Measurements from ENCODE around the gene PCDHGA6.
"Not testable (repeated sequence)": the region's sequence is repeated elsewhere in the genome, so short reads cannot be mapped to it uniquely, and the experiment has no call there.

PCDHGA6 gene

GRCh38 chr5:141399555-141400258 lies 26.0 kb downstream of the PCDHGA6 start:
- DNase-seq (ENCODE audit: low read depth, low spot score): no peak
- ChIA-PET POLR2A (no interaction called here), CTCF (interaction anchor here (1.1 to 2.6 kb wide), 6 partner anchors 14 to 168 kb away, joined by 5 to 16 read pairs (median 7); partner anchors contain the start of gene PCDHGB7)
- TF ChIP-seq CTCF (IDR thresholded peaks at IDR 0.05; ENCODE audit: insufficient read depth, low read length, missing control alignments): no peak
- H3K4me3 ChIP-seq (ENCODE audit: low read depth, low read length): peak overlapping the region; percentile 25

DNA sequence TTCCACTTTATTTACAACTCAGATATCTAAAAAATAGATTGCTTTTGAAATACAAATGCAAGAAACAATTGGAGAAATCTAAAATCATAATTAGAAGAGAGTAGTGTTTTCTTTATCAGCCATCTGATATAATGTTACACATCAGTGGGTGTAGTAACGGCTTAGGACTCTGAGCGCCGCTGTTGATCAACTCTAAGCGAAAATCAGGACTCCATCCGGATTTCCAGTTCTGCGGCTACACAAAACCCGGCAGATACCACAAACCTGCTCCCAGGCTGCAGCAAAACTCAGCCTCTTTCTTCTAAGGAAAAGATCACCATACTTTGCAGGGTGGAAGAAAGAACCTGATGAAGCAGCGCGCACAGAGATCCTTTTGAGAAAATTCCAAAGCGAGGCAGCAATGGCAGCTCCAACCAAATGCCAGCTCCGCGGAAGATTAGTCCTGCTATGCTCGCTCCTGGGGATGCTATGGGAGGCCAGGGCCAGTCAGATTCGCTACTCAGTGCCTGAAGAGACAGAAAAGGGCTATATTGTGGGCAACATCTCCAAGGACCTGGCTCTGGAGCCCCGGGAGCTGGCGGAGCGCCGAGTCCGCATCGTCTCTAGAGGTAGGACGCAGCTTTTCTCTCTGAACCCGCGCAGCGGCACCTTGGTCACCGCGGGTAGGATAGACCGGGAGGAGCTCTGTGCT lies 29.0 kb downstream of the PCDHGA6 start, which contains the start of gene PCDHGA9:
TSS of gene PCDHGA9 (plus strand) at position 226 of the 691 bp plus-strand sequence. CDS start at position 401, 175 bp downstream.
- ChIA-PET POLR2A (no interaction called here), CTCF (interaction anchor here (0.6 to 1.8 kb wide), 9 partner anchors 11 to 165 kb away, joined by 3 to 11 read pairs (median 3); partner anchors contain the start of genes PCDHGA10, PCDHGA3, PCDHGA6 and PCDHGB7)
- DNase-seq (ENCODE audit: low read depth, low spot score): no peak
- peak within 1 kb of the TSS; percentile 34 for H3K4me3 ChIP-seq (ENCODE audit: low read depth, low read length)
- no peak for TF ChIP-seq CTCF (IDR thresholded peaks at IDR 0.05; ENCODE audit: insufficient read depth, low read length, missing control alignments)

- DNase-seq (ENCODE audit: low read depth, low spot score): no peak
- TF ChIP-seq CTCF (IDR thresholded peaks at IDR 0.05; ENCODE audit: insufficient read depth, low read length, missing control alignments): no peak
- no peak overlapping the region for H3K4me3 ChIP-seq (ENCODE audit: low read depth, low read length)
- CTCF ChIA-PET: interaction anchor here (0.6 to 1.8 kb wide), 9 partner anchors 10 to 164 kb away, joined by 3 to 11 read pairs (median 3); partner anchors contain the start of genes PCDHGA10, PCDHGA3, PCDHGA6 and PCDHGB7
- POLR2A ChIA-PET: no interaction called here
Observed at GRCh38 chr5:141403387-141403786, 29.7 kb downstream of the PCDHGA6 start.

DNA sequence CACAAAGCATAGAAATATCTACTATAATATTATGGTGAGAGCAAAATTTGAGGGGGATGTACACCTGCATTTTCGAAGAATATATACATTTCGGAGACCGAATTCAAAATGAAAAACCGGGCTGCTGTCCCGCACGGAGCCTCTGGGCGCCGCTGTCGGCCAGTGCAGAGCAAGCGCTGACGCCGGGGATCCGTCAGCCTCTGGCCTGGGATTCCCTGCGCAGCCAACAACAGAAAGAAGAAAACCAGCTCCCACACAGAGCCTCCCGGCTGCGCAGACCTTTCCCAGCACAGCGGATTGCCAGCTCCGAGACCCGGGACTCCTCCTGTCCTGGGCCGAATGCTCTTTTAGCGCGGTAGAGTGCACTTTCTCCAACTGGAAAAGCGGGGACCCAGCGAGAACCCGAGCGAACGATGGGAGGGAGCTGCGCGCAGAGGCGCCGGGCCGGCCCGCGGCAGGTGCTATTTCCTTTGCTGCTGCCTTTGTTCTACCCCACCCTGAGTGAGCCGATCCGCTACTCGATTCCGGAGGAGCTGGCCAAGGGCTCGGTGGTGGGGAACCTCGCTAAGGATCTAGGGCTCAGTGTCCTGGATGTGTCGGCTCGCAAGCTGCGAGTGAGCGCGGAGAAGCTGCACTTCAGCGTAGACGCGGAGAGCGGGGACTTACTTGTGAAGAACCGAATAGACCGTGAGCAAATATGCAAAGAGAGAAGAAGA lies 34.3 kb downstream of the PCDHGA6 start, which contains the start of gene PCDHGB6:
TSS of gene PCDHGB6 (plus strand) at position 232 of the 716 bp plus-strand sequence. CDS start at position 414, 182 bp downstream.
- peak within 1 kb of the TSS; percentile 37 for H3K4me3 ChIP-seq (ENCODE audit: low read depth, low read length)
- peak; percentile 43 for TF ChIP-seq CTCF (IDR thresholded peaks at IDR 0.05; ENCODE audit: insufficient read depth, low read length, missing control alignments)
- POLR2A ChIA-PET; DNase-seq (ENCODE audit: low read depth, low spot score): not testable (repeated sequence)
- CTCF ChIA-PET: interaction anchor here (1.1 to 4.8 kb wide), 10 partner anchors 10 to 159 kb away, joined by 3 to 43 read pairs (median 12); partner anchors contain the start of genes PCDHGA12, PCDHGA8, PCDHGB5 and PCDHGB7

DNA sequence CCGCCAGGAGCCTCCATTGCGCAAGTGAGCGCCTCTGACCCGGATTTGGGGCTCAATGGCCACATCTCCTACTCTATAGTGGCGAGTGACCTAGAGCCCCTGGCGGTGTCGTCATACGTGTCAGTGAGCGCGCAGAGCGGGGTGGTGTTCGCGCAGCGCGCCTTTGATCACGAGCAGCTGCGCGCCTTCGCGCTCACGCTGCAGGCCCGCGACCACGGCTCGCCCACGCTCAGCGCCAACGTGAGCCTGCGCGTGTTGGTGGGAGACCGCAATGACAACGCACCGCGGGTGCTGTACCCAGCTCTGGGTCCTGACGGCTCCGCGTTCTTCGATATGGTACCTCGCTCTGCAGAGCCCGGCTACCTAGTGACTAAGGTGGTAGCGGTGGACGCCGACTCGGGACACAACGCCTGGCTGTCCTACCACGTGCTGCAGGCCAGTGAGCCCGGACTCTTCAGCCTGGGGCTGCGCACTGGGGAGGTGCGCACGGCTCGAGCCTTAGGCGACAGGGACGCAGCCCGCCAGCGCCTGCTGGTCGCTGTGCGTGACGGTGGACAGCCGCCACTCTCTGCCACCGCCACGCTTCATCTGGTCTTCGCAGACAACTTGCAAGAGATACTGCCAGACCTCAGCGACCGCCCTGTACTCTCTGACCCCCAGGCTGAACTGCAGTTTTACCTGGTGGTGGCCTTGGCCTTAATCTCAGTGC lies 36.1 kb downstream of the PCDHGA6 start:
- no peak overlapping the region for H3K4me3 ChIP-seq (ENCODE audit: low read depth, low read length)
- TF ChIP-seq CTCF (IDR thresholded peaks at IDR 0.05; ENCODE audit: insufficient read depth, low read length, missing control alignments): no peak
- ChIA-PET POLR2A (no interaction called here), CTCF (interaction anchor here (0.9 to 16.4 kb wide), 5 partner anchors 90 to 158 kb away, joined by 3 to 288 read pairs (median 6); no protein-coding TSS in a partner anchor)
- DNase-seq (ENCODE audit: low read depth, low spot score): no peak
